Neural cell (in vitro differentiated cells): ENCODE data around the gene PCDH9. TPM values are rescaled to one million over a fixed set of nuclear protein-coding genes. Genes with fewer than 3 reads are reported as not detected.
A peak's percentile ranks its signal among the peaks of the same experiment; 100 is the strongest.

Experiments used
- H2AFZ ChIP-seq: fragments of 200-600, 300-800 bp; sonication (generic), shearing (Covaris generic); 2 replicates; pipeline ENCODE4 v1.6.0; 2014; ENCODE audit warnings: low read depth, mild to moderate bottlenecking, antibody characterized with exemption, low read length, moderate library complexity
- H3F3A ChIP-seq: fragments of 200-600 bp; shearing (Covaris generic); 2 replicates; pipeline ENCODE4 v1.6.1; 2016; ENCODE audit warnings: mild to moderate bottlenecking, moderate library complexity, mixed read lengths, antibody characterized with exemption, low read length; ENCODE audit not compliant: insufficient read depth, poor library complexity, severe bottlenecking
- H3K27ac ChIP-seq: fragments of 200-600, 300-800 bp; sonication (generic), shearing (Covaris generic); 2 replicates; pipeline ENCODE4 v1.5.1; 2014; ENCODE audit warnings: mild to moderate bottlenecking, low read length, moderate library complexity
- H3K27me3 ChIP-seq: fragments of 300-800, 200-600 bp; sonication (generic), shearing (Covaris generic); 2 replicates; pipeline ENCODE4 v1.6.0; 2014; ENCODE audit warnings: mild to moderate bottlenecking, low read depth, low read length, moderate library complexity; ENCODE audit not compliant: insufficient read depth
- H3K36me3 ChIP-seq: fragments of 300-800, 200-600 bp; sonication (generic), shearing (Covaris generic); 2 replicates; pipeline ENCODE4 v1.5.1; 2014; ENCODE audit warnings: mild to moderate bottlenecking, antibody characterized with exemption, low read length, moderate library complexity; ENCODE audit not compliant: insufficient read depth
- H3K4me2 ChIP-seq: fragments of 300-800, 200-600 bp; sonication (generic), shearing (Covaris generic); 2 replicates; pipeline ENCODE4 v1.6.0; 2014; ENCODE audit warnings: mild to moderate bottlenecking, low read length
- H3K4me3 ChIP-seq: fragments of 300-800, 200-600 bp; sonication (generic), shearing (Covaris generic); 2 replicates; pipeline ENCODE4 v1.5.1; 2014; ENCODE audit warnings: mild to moderate bottlenecking, low read length, moderate library complexity
- H3K79me2 ChIP-seq: fragments of 200-600 bp; shearing (Covaris generic); replicated peaks from 2 replicates; pipeline ENCODE4 v1.6.0; 2014; ENCODE audit warnings: mild to moderate bottlenecking, low read length, moderate library complexity; ENCODE audit not compliant: insufficient read depth
- H3K9ac ChIP-seq: fragments of 300-800, 200-600 bp; sonication (generic), shearing (Covaris generic); 2 replicates; pipeline ENCODE4 v1.6.1; 2016; ENCODE audit warnings: mild to moderate bottlenecking, low read length, mixed read lengths
- H3K9me2 ChIP-seq: fragments of 200-600 bp; shearing (Covaris generic); 2 replicates; pipeline ENCODE4 v1.6.1; 2016; ENCODE audit warnings: mild to moderate bottlenecking, low read length, mixed read lengths; ENCODE audit not compliant: insufficient read depth
- H3K9me3 ChIP-seq: fragments of 200-600, 300-800 bp; sonication (generic), shearing (Covaris generic); 2 replicates; pipeline ENCODE4 v1.6.1; 2016; ENCODE audit warnings: mild to moderate bottlenecking, mixed run types, low read length, moderate library complexity, mixed read lengths
- H4K20me1 ChIP-seq: fragments of 200-600 bp; shearing (Covaris generic); 2 replicates; pipeline ENCODE4 v1.6.1; 2016; ENCODE audit warnings: mild to moderate bottlenecking, mixed run types; ENCODE audit not compliant: insufficient read depth
- CTCF ChIP-seq: fragments of 450-650 bp; IDR thresholded peaks from 2 replicates; pipeline ENCODE4 v1.5.1; 2014; ENCODE audit warnings: antibody characterized with exemption, mild to moderate bottlenecking, moderate library complexity; ENCODE audit not compliant: poor library complexity, severe bottlenecking
- EP300 ChIP-seq: fragments of 450-650 bp; conservative IDR thresholded peaks from 2 replicates; pipeline ENCODE4 v1.6.1; 2014; ENCODE audit warnings: antibody characterized with exemption, mild to moderate bottlenecking, moderate library complexity; ENCODE audit not compliant: poor library complexity, severe bottlenecking
- EZH2 ChIP-seq: fragments of 200-600, 300-800 bp; shearing (Covaris generic), sonication (generic); IDR thresholded peaks from 2 replicates; pipeline ENCODE4 v1.6.1; 2014; ENCODE audit warnings: antibody characterized with exemption, low read length, borderline replicate concordance, mild to moderate bottlenecking; ENCODE audit not compliant: insufficient read depth, poor library complexity, severe bottlenecking
- MXI1 ChIP-seq: fragments of 450-650 bp; conservative IDR thresholded peaks from 2 replicates; pipeline ENCODE4 v1.6.1; 2014; ENCODE audit warnings: antibody characterized with exemption, mild to moderate bottlenecking; ENCODE audit not compliant: poor library complexity, severe bottlenecking
- POLR2AphosphoS5 ChIP-seq: IDR thresholded peaks from 2 replicates; pipeline ENCODE4 v1.6.1; 2012
- RAD21 ChIP-seq: fragments of 450-650 bp; conservative IDR thresholded peaks from 2 replicates; pipeline ENCODE4 v1.6.1; 2014; ENCODE audit warnings: antibody characterized with exemption, mild to moderate bottlenecking, moderate library complexity
- REST ChIP-seq: IDR thresholded peaks from 2 replicates; pipeline ENCODE4 v1.6.1; 2012; ENCODE audit warnings: borderline replicate concordance
- SMC3 ChIP-seq: fragments of 450-650 bp; conservative IDR thresholded peaks from 2 replicates; pipeline ENCODE4 v1.6.1; 2014; ENCODE audit warnings: antibody characterized with exemption, mild to moderate bottlenecking, moderate library complexity; ENCODE audit not compliant: poor library complexity
- TAF1 ChIP-seq: IDR thresholded peaks from 2 replicates; pipeline ENCODE4 v1.6.1; 2012; ENCODE audit warnings: low read depth
- polyA plus RNA-seq: library from polyadenylated mRNA; depleted of rRNA; stranded (reverse); fragments of >200 nt; gene quantifications from 2 replicates; pipeline ENCODE4 v1.2.3, GENCODE V29; 2014

PCDH9 gene
- polyA plus RNA-seq, 1 donor from 2014 or later: 4.6 TPM

- Histone ChIP-seq H3K27ac (no peak overlapping the region), H3K4me3 (no peak overlapping the region), H3K9me3 (no peaks in the 10 kb centered on the region), H4K20me1 (no peaks in the 10 kb centered on the region), H3K79me2 (no peaks in the 10 kb centered on the region), H3K9me2 (no peaks in the 10 kb centered on the region), H3K27me3 (no peaks in the 10 kb centered on the region), H2AFZ (no peak overlapping the region), H3K36me3 (no peaks in the 10 kb centered on the region), H3K9ac (no peak overlapping the region), H3F3A (no peaks in the 10 kb centered on the region), H3K4me2 (no peak overlapping the region)
- peak; percentile 78 for TF ChIP-seq EP300
- TF ChIP-seq EZH2: no peak
- TF ChIP-seq SMC3: no peak
- no peak for TF ChIP-seq REST
- peak; percentile 35 for TF ChIP-seq POLR2AphosphoS5
- TF ChIP-seq RAD21: no peak
- TF ChIP-seq CTCF: no peak
- TF ChIP-seq TAF1: no peak
- no peak for TF ChIP-seq MXI1
These were observed 11.0 kb downstream of the PCDH9 start for GRCh38 chr13:67219113-67219512.

DNA sequence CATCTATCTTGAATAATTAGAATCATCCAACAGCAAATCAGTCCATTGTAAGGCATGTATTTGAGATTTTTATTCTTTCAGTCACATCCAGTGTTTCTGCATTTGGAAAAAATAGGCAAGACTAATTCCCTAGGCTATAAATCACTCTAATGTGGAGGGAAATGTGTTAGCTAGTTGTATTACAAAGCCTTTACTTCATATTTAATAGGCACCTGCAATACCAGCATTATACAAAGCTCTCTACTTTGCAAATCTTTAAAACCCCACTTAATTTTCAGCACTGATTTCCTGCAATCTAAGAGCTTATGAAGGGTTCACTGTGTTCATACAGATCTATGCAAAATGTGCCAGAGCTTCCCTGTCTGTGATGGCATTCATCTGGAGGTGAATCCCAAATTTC lies 12.3 kb downstream of the PCDH9 start:
- Histone ChIP-seq H3K9ac (no peak overlapping the region), H4K20me1 (no peaks in the 10 kb centered on the region), H3F3A (no peaks in the 10 kb centered on the region), H3K9me2 (no peaks in the 10 kb centered on the region), H3K27ac (no peak overlapping the region), H3K27me3 (no peaks in the 10 kb centered on the region), H3K79me2 (no peaks in the 10 kb centered on the region), H3K4me2 (no peak overlapping the region), H3K9me3 (no peaks in the 10 kb centered on the region), H2AFZ (no peak overlapping the region), H3K4me3 (no peak overlapping the region), H3K36me3 (no peaks in the 10 kb centered on the region)
- TF ChIP-seq MXI1: no peak
- TF ChIP-seq SMC3: no peak
- no peak for TF ChIP-seq EP300

DNA sequence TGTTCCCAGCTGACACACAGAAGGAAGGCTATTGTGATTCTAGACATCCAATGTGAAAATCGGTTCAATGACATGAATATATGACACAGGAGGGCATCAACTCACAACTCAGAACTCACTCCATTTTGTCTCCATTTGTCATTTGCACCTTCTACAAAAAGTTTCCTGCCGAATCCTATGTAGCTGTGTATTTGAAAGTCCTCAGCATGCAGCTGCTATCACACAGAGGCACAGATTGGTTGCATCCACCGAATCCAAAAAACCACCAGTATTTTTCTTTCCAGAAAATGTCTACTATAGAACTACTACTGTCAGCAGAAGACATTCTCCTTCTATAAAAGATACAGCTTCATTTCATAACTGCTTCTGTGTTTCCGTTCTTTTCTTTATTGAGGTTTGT lies 13.3 kb downstream of the PCDH9 start:
- Histone ChIP-seq H4K20me1 (no peaks in the 10 kb centered on the region), H3K4me2 (no peak overlapping the region), H2AFZ (no peak overlapping the region), H3K9me3 (no peaks in the 10 kb centered on the region), H3K4me3 (no peak overlapping the region), H3K36me3 (no peaks in the 10 kb centered on the region), H3F3A (no peaks in the 10 kb centered on the region), H3K9me2 (no peaks in the 10 kb centered on the region), H3K27me3 (no peaks in the 10 kb centered on the region), H3K79me2 (no peaks in the 10 kb centered on the region), H3K9ac (no peak overlapping the region), H3K27ac (no peak overlapping the region)
- no peak for TF ChIP-seq TAF1
